H1 (cell line): ENCODE measurements around the gene SLC39A2. TPM values are rescaled to one million over a fixed set of nuclear protein-coding genes. Genes with fewer than 3 reads are reported as not detected.

Experiments
- CTCF ChIP-seq, 3 experiments: IDR thresholded peaks; 1 replicate in 2 of 3; 2 replicates in 1 of 3; pipeline versions ENCODE4 v1.5.1 to v1.6.1; 2011; ENCODE audit warnings: low read length in 3 of 3, mild to moderate bottlenecking in 3 of 3, inconsistent platforms in 2 of 3, low read depth in 1 of 3, moderate library complexity in 1 of 3; ENCODE audit not compliant: insufficient read depth in 1 of 3; ENCODE audit errors: control extremely low read depth in 1 of 3
- KDM1A ChIP-seq: fragments of 200-600, 300-600 bp; sonication (generic); IDR thresholded peaks from 2 replicates; pipeline ENCODE4 v1.7.1; 2016; ENCODE audit warnings: mild to moderate bottlenecking, low read length, borderline replicate concordance
- MAFK ChIP-seq: IDR thresholded peaks from 2 replicates; pipeline ENCODE4 v1.6.1; 2012; ENCODE audit warnings: low read depth, mild to moderate bottlenecking, improper control_type of control experiment, low read length
- NANOG ChIP-seq: IDR thresholded peaks from 2 replicates; pipeline ENCODE4 v1.6.1; 2011; ENCODE audit warnings: low read length, low read depth, mild to moderate bottlenecking, inconsistent platforms; ENCODE audit not compliant: insufficient read depth, poor library complexity, severe bottlenecking
- POU5F1 ChIP-seq: IDR thresholded peaks from 2 replicates; pipeline ENCODE4 v1.6.1; 2011; ENCODE audit warnings: low read depth, mild to moderate bottlenecking, low read length, moderate library complexity
- polyA plus RNA-seq, 7 experiments: library from polyadenylated mRNA; depleted of rRNA in 3 of 7; stranded (reverse) in 5 of 7; unstranded in 2 of 7; fragments of >200 nt in 5 of 7; fragments of 200-250 nt in 2 of 7; gene quantifications; 1 replicate in 5 of 7; 2 replicates in 1 of 7; 4 replicates in 1 of 7; pipeline versions ENCODE4 v1.2.1 to v1.2.3, GENCODE V29; 2011 to 2013; ENCODE audit warnings: missing spikeins in 2 of 7, mixed read lengths in 2 of 7
- total RNA-seq: library from RNA; stranded (reverse); fragmentation: NEBNext Ultra II Directional; extraction: Animal tissue kit (Norgen Biotek cat#: 25700); gene quantifications from 2 replicates; pipeline ENCODE4 v1.2.1, GENCODE V29; 2021
- TF ChIP-seq, protein P1 (sequence below): IDR thresholded peaks from 2 replicates; pipeline ENCODE4 v1.6.1; 2012; ENCODE audit warnings: low read length, inconsistent platforms

The SLC39A2 gene
- total and polyA plus RNA-seq, 2 of the 8 experiments (the other 6 are each of a cell fraction or from before 2014, with no cell fraction given) = 0.14 to 0.22 TPM

DNA sequence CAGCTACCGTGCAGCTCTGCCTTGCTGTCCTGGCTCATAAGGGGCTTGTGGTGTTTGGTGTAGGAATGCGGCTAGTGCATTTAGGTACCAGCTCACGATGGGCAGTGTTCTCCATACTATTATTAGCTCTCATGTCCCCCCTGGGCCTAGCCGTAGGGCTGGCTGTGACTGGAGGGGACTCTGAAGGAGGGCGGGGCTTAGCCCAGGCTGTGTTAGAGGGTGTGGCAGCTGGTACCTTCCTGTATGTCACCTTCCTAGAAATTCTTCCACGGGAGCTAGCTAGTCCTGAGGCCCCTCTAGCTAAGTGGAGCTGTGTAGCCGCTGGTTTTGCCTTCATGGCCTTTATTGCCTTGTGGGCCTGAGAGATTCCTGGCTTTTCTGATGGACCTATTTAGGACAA, 2.1 kb downstream of the SLC39A2 start (continued):
- TF ChIP-seq, protein P1, sequence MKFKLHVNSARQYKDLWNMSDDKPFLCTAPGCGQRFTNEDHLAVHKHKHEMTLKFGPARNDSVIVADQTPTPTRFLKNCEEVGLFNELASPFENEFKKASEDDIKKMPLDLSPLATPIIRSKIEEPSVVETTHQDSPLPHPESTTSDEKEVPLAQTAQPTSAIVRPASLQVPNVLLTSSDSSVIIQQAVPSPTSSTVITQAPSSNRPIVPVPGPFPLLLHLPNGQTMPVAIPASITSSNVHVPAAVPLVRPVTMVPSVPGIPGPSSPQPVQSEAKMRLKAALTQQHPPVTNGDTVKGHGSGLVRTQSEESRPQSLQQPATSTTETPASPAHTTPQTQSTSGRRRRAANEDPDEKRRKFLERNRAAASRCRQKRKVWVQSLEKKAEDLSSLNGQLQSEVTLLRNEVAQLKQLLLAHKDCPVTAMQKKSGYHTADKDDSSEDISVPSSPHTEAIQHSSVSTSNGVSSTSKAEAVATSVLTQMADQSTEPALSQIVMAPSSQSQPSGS = no peak
- TF ChIP-seq NANOG = no peak
- TF ChIP-seq POU5F1 = no peak
- TF ChIP-seq KDM1A = no peak
- TF ChIP-seq MAFK = no peak
- TF ChIP-seq CTCF (IDR thresholded peaks at IDR 0.05; ENCODE audit: control extremely low read depth in 1 of 3, insufficient read depth in 1 of 3, low read depth in 1 of 3, low read length in 3 of 3) = no peak
